Activated CD4-positive, alpha-beta T cell treated with anti-CD3 and anti-CD28 coated beads for 48 hours (primary cell): ENCODE results near the gene WDR5B.

ENCODE experiments used
- DNase-seq: peaks from one replicate; pipeline ENCODE4 v3.0.0-alpha.2; 2020

The WDR5B gene

DNA sequence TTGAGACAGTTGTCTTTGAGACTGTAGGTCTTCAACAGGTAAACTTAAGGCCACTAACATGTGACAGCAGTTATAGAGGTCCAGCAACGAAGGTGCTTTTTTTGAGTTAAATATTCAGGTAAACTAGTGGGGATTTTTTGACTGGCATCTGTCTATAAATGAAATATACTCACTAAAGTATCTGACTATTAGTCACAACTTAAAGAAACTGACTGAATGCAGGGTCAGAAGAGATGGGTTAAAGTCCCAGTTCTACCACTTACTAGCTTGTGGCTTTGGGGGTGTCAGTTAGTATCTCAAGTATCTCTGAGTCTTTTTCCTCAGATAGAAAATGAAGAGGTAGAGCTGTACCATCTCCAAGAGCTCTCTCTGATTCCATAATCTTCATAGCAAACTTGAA, 50.8 kb downstream of the WDR5B start:
- DNase-seq, result no peak

DNA sequence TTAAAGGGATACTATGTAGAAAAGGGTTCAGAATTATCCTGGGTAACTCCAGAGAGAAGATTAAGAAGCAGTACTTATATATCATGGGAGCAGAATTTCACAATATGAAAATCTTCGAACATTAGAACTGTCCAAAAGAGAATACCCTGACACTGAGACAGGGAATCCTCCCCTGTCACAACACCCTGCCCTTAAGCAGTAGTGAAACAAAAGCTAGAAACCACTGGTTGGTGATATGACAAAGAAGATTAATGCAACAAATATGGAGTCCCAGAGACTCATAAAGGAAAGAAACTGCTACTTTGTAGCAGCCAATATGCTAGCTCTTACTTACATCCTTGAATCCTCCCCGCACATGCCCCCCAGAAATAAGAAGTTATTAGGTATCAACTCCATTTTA, 51.4 kb downstream of the WDR5B start:
- DNase-seq, result no peak
